GM18502 (cell line): ENCODE results near the gene IL10RB.
A peak's percentile ranks its signal among the peaks of the same experiment; 100 is the strongest.

Experiments
- ATAC-seq: cut with Tn5 transposase; IDR thresholded peaks from one replicate; pipeline ENCODE4 v1.9.1; 2021; ENCODE audit warnings: mild to moderate bottlenecking; ENCODE audit not compliant: unreplicated experiment, poor library complexity

The IL10RB gene

DNA sequence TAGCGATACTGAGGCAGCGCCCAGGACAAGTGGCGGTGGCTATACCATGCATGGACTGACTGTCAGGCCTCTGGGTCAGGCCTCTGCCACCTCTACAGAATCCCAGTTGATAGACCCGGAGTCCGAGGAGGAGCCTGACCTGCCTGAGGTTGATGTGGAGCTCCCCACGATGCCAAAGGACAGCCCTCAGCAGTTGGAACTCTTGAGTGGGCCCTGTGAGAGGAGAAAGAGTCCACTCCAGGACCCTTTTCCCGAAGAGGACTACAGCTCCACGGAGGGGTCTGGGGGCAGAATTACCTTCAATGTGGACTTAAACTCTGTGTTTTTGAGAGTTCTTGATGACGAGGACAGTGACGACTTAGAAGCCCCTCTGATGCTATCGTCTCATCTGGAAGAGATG lies 3.2 kb upstream of the IL10RB start:
- no peak for ATAC-seq

DNA sequence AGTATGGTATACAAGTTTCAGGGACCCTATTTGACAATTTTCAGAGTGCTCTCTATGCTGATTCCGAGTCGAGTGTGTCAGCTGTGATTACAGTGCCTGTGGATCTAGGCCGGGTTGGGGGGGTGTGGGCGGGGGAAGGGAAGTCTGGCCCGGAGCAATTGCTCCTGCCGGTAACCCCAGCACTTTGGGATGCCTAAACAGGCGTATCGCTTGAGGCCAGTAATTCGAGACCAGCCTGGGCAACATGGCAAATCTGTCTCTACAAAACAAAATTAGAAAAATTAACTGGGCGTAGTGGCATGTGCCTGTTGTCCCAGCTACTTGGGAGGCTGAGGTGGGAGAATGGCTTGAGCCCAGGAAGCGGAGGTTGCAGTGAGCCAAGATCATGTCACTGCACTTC lies 1.6 kb upstream of the IL10RB start:
- ATAC-seq: no peak

DNA sequence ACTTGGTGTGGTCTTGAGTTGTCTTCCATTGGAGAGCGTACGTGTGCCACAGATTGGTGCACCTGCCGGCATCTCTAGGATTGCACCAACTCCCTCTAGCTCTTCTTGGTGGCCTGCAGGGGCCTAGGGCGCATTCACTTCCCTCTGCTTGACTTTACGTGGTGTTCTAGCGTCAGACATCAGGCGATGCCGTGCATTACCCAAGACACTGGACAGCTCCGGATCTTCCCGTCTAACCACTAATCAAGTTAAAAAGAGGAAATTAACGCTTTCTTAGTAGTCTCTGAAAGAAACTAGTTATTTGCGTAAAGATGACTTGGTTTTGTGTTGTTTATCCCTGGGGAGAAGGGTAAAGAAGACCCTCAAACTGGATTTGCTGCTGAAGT lies 510 bp upstream of the IL10RB start:
- peak; percentile 33 for ATAC-seq

DNA sequence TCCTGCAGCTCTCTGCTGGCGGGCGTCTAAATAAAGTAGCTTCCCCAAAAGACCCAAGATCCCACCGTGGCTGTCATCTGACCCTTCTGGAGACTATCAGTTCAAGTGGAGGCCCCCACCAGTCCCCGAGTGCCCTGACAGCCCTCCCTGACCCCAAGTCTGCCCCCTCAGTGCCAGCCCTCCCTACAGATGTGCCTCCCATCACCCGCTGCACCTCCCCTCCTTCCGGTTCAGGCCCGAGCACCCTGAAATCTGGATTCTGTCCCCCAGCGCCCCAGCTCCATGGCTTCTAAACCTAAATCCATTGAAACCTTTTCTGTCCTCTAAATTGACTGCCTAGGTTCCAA lies 595 bp downstream of the IL10RB start:
- ATAC-seq: no peak

DNA sequence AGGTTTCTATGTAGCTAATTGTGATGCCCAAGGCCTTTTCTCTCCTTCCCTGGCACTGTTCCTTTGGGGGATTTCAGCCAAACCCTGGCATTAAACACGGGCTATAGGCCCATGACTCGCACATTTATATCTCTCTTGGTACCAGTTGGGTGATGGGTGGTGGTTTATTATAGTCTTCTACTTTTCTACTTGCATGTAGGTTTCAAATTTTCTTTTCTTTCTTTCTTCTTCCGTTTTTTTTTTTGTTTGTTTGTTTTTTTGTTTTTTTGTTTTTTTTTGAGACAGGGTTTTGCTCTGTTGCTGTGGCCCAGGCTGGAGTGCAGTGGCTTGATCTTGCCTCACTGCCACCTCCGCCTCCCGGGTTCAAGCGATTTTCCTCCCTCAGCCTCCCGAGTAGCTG lies 1.1 kb downstream of the IL10RB start:
- ATAC-seq: no peak

DNA sequence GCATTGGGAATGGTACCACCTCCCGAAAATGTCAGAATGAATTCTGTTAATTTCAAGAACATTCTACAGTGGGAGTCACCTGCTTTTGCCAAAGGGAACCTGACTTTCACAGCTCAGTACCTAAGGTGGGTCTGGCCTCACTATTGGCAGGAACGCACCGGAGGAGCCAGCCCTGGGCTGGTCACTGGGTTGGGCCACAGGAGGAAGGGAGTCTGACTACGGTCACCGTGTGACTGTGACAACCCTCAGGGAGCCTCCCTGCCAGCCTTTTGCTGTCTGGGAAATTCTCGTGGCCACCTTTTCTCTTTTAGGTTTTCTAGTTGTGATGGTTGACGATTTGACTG lies 2.2 kb downstream of the IL10RB start:
- ATAC-seq: peak; percentile 6

DNA sequence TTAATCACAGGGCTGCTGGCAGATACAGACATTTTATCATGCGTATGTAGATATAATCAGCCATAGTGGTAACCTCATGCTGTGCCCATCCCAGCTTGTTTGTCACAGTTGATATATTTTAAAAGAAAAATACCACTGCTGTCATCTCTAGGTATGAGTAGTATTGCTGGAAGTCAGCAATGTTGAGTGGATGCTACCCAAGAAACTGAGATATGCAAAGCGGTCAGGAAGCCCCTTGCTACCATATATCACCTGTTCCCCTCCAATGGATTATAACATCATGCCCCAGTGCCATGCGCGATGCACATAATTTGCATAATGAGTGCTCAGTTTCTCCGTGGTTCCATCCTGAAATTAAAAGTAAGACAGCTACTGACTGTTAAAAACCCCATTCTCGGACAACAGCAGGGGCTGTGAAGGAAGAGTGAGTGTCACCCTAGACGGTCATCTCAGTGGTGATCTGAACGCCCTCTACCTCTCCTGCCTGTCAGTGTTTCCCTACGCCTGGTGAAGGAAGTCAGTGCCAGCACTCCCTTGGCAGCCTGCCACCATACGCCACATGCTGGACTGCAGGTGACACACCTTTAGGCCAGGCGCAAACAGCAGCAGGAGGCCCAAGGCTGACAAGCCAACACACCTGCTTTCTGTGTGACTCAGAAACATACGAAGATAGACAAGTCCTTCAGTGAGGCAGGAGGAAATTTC lies 2.7 kb downstream of the IL10RB start:
- peak; percentile 63 for ATAC-seq

DNA sequence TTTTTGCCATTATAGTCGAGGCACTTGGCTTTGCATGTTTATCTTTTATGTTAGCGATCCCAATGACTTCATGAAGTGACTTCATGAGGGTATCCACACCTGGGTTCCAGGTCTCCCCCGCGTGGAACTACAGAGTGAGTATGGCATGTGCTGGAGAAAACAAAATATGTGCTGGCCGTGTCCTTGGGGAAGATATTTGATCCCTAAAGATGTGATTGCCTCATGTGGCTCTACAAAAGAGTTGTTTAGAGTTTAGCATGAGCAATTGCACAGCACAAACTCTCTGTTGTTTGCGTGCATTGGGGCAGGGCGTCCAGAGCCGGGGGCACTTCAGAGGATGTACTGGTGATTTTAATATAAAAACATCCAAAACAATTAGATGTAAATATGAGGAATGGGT lies 4.8 kb downstream of the IL10RB start:
- no peak for ATAC-seq

DNA sequence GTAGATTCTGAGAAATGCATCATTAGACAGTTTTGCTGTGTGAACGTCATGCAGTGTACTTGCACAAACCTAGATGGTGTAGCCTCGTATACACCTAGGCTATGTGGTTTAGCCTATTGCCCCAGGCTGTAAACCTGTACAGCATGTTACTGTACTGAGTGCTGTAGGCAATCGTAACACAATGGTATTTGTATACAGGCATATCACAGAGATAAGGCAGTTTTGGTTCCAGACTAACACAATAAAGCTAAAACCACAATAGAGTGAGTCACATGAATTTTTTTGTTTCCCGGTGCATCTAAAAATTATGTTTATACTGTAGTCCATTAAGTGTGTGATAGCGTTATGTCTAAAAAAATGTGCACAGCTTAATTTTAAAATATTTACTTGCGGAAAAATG lies 6.9 kb downstream of the IL10RB start:
- ATAC-seq: no peak

DNA sequence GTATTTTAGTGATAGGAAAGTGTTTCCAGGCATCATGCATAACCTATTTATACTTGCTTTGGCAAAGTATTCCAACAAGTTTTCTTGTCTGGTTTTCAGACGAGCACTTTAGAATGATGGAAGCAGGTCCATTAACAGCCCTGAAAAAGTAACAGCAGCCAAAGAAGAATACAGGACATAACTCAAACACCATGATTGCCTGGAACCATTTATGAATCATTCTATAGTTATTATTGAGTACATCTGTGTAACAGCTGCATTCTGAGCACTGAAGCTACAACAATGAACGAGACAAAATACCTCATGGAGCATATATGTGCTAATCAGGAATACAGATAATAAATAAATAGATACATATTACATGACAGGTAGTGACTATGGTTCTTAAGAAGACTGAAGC lies 12.6 kb downstream of the IL10RB start:
- no peak for ATAC-seq

DNA sequence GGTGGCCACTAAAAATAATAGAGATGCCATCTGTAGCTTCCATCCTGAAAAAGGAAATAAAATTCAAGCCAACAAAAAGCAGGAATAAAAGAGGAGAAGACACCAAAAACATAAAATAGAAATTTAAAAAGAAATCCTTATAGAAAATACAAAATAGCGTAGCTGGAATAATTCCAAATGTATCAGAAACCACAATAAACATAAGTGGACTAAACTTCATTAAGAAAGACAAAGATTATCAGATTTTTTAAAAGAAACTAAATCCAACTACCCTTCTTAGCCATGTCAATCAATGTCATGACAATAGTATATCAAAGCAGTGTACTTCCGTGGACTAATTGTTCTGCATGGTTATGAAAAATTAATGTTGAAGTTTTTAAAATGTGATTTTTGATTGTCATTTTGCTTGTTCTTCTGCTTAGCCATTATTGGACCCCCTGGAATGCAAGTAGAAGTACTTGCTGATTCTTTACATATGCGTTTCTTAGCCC lies 13.2 kb downstream of the IL10RB start:
- ATAC-seq: no peak

DNA sequence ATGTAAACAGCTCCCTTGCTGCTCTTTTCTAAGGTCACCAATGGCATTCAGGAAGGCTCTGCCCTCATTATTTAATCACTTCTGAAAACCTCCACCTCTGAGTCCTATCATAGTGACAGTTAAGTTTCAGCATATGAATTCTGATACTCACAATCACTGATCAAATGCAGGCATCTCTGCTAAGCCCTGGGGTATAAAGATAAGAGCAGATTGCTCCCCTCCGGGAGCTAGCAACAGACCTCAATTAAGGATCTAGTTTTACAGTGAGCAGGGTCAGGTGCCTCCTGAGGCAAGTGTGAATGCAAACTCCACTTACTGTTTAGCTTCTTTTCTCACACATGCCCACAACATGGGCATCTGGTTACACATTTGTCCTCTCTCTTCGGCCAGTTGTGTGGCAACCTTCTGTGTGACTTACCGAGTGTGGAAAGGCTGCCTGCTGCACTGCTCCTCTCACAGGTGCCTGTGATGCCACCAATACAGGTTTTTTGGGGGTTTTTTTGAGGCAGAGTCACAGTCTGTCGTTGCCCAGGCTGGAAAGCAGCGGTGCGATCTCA lies 15.0 kb downstream of the IL10RB start:
- no peak for ATAC-seq

DNA sequence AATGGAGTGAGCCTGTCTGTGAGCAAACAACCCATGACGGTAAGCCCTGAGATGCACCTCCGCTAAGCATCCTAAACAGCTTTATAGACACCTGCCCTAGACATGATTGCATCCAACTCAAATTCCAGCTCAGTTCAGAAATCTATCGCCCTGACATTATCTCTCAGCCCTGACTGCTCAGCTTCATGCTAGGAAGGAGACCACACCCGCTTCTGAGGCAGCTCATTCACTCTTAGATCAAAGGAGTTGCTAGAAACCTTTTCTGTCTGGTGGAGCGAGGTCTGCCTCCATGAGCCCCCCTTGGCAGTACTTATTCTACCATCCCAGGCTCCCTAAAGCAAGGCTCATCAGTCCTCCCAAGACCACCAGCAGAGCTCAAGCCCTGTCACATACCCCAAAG lies 17.0 kb downstream of the IL10RB start:
- ATAC-seq: no peak

DNA sequence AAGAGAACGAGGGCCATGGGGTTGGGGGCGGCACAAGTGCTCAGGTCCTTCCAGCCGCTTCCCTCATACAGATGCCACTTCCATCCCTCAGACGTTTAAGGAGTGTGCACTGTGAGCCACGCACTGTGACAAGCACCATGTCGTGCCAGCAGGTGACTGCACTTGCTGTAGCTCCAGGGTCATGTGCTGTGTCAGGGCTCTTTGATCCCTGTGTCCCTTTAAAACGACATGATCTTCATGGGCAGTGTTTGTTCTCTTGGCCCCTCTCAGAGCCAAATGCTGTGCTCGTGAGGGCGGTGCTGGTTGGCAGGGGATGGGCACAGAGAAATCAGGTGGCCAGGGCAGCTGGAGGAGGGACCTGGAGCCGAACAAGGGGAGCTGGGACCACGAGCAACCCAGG lies 19.9 kb downstream of the IL10RB start:
- ATAC-seq: no peak

DNA sequence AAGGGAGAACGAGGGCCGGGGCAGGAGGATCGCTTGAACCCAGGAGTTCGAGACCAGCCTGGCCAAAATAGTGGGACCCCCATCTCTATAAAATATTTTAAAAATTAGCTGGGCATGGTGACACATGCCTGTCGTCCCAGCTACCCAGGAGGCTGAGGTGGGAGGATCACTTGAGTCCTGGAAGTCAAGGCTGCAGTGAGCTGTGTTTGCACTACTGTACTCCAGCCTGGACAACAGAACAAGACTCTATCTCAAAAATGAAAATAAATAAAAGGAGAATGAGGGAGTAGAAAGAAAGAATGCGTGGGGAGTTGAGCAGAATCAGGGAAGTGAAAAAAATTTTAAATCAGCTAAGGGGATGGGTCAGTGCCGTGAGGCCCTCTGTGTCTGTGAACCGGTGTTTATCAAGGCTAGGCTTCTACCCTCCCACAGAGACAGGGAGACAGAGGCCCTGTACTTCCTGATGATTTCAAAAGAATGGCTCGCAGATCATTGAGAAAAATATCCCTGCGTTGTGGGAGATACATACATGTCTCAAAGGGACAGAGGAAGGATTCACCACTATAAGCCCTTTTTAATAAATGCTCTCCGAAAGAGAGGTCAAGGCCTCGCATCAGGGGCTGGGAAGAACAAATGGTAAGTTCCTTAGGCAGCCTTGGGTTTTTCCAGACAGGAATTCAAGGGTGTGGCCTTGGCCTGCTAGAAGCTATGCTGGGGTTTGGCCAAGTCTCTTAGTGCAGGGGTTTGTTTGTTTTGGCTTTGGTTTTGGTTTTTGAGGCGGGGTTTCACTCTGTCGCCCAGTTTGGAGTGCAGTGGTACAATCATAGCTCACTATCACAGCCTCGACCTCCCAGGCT lies 20.7 kb downstream of the IL10RB start:
- ATAC-seq: no peak

DNA sequence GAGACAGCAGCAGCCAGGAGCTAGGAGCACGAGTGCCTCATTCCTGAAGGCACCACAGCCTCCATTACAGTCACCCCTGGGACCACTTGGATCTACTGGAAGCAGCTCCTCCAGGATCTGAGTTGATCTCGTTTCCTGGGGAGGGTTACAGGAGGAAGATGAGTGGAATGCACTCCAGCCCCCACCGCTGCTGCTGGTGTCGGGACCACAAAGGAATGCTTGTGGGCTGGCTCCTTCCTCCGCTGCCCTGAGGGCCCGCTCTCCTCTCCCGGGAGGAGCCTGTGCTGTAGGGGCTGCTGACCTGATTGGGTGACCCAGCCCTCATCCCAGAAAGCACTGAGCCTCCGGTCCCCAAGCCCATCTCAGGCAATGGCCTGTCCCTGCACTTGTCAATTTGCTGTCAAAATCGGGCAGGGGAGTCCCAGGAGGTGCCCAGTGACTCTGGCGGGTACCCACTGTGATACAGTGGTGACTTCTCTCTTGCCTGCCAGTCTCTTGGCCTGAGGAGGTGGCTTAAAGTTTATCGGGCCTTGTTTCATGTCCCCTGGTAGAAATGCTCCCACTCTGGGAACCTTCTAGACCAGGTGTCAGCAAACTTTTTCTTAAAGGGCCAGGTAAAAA lies 23.1 kb downstream of the IL10RB start:
- ATAC-seq: no peak

DNA sequence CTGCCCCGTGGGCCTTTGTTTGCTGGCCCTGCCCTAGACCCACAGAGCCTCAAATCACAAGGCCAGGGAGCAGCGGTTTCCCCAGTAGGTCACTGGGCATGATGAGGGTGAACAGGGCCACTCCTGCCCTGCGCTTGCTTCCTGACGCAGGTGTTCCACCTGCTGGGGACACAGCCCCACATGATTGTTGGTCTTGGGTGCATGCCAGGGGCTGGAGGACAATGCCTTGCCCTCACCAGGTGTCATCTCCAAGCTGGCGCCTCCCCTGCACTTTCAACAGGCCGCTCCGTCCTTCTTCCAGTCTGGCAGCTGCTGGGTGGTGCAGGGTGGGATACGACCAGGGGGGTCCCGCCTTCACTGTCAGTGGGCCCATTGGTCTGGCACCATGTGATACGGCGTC lies 24.3 kb downstream of the IL10RB start:
- no peak for ATAC-seq

DNA sequence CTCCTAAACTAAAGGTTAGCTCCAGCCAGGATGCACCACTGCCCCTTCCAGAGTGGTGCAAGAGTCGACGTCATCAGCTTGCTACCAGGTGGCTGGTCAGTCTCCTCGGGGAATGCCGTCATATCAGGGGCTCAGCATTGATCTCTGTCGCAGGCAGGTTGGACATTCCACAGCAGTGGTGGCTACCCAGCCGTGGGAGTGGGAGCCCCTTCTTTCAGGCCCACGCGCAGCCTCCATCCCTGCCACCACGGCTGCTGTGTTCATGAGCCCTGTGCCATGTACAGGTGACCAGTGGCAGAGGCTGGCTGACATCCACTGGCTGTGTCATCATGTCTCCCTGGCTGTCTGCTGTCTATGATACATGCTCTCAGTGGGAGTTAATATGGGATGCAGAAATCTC lies 25.5 kb downstream of the IL10RB start:
- ATAC-seq: no peak

DNA sequence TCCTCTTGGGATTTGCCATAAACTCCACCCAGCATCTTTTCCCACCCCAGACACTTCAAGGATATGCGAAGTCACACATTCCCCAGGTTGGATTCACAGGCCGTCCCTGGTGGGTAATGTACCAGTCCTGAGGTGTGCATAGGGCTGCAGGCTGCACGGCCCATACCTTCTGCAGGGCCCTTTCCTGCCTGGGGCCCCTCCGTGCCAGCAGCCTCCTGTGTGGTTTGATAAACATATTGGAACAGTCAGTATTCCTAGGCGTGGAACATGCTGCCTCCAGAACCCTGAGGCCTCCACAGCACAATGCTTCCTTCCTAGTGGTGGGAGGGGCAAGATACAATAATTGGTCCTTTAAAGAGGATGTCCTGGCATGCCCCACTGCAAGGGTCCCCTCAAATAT lies 26.6 kb downstream of the IL10RB start:
- no peak for ATAC-seq

DNA sequence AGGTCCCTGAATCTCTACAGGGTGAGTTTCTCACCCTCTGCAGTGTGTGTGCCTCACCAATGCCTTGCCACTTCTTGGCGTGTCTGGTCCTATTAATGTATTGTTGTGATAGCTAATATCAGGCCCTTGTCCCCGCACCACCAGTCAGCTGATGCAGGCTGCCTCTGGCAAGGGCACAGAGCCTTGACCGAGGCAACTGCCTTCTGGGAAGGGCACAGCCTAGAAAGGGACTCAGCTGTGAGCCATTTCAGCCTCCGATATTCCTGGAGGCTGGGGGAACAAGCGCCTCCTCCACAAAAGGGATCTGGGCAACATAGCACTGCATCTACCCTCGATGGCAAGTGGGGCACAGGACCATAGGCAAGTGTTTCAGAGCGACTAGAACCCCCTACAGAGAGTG lies 27.0 kb downstream of the IL10RB start:
- ATAC-seq: no peak

DNA sequence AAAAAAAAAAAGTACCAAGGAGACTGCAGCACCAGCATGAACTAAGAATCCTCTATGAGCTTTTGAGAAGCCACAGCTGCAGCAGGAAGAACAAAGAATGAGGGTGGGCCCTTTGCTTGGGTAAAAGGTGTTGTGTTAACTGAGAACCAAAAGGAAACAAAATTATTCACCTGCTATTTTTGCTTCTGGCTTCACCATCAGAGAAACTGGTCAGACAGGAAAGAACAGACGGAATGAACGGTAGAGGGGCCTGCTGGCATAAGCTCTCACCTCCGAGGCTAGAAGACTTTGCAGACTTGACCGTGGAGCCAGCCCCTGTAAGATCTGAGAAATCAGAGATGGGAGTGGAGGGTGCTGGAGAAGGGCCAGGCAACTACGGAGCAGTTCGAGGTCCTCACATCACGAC lies 27.6 kb downstream of the IL10RB start:
- no peak for ATAC-seq
